HG03354 (cell line): ENCODE measurements around the gene LPIN3.

ENCODE experiments used
- ATAC-seq: cut with Tn5 transposase; IDR thresholded peaks from one replicate; pipeline ENCODE4 v1.9.1; 2021; ENCODE audit warnings: mild to moderate bottlenecking; ENCODE audit not compliant: unreplicated experiment, poor library complexity, severe bottlenecking

The LPIN3 gene

DNA sequence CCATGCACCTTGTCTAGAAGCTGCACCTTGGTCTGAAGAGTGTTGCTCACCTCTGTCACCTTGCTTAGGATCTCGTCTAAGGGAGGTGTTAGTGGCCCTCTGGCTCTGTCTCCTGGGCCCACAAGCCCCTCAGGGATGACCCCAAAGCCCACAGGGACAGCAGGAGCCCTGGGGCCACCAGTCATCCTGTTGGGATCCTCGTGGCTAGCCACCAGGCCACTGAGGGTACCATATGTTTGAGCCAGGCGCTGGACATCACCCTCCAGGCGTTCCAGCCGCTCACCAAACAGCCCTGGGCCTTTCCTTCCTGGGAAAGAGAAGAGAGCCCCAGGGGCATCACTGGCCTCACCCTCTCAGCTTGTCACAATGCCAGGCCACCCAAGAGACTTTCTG is 22.1 kb downstream of the LPIN3 start:
- ATAC-seq = no peak

DNA sequence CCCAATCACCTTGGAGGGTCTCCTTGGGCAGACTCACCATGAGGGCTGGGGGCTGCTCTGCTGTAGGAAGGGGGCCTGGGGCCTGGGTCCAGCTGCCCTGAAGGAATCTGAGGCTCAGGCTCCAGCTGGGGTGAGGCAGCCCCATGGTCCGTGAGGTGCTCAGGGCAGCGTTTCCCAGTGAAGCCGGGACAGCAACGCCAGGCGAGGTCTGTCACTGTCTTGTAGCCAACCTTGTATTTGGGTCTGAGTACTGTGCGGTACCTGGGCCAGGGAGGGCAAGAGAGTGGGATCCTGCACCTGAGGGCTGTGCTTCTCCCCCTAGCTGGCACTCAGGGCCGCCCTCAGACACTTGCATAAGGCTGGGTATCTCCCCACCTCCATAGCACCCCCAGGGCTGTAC is 23.0 kb downstream of the LPIN3 start:
- ATAC-seq = no peak

DNA sequence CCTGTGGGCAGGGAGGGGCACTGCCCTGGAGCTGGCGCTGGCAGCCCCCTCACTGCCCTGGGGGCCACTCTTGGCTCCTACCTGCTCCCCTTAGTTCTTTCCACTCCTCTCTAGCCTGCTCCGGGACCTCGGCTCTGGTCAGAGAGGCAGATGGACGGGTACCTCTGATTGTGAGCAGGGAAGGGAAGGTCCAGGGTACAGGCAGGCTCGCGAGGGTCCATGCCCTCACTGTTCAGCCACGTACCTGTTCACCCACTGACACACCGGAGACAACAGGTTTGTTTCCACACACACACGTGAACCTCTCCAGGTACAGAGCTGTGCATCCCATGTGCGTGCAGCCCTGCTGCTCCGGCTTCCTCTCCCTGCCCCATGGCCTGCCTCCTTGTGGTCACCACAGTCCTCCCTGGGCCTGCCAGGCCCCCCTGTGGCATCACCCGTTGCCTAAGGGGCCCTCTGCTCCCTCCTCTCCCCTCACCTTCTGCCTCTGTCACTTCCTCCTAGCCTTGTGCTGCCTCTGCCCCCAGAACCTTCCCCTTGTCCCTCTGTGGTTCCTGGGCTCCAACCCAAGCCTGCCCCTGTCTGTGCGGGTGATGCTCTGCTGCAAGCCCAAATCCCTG is 23.7 kb downstream of the LPIN3 start:
- no peak for ATAC-seq

DNA sequence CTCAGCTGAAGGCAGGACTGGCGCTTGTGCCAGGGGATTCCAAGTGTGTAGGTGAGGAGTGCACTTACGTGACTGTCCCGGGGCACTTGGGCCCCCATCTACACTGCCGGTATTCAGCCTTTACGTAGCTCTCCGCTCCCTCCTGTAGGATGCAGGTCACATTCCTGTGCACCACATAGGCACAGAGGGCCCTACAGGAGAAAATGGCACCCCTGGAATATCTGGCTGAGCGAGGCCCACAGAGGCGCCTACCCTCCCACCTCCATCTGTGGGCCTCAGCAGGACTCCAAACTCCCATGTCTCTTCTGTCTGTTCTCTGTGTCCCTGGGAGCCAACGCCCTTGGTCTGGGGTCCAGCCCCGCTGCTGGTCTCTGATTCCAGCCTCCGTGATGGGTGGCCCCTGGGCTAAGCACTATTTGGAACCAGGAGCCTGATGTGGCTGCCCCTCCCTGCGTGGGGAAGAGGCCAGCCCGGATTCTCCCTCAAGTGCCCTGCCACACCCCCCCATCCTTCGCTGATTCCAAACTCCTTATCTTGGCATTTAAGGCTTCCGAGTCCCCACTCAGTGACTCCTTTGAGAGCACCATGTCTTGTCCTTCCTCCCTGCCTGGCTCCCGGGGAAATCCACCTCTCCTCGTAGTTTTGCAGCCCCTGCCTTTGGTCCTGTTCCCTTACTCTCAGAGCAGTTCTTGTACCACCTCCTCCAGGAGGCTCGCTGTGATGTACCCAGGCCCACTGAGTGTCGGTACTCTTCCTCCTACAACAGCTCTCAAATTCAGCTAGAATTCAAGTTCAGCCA is 24.5 kb downstream of the LPIN3 start:
- ATAC-seq = no peak

DNA sequence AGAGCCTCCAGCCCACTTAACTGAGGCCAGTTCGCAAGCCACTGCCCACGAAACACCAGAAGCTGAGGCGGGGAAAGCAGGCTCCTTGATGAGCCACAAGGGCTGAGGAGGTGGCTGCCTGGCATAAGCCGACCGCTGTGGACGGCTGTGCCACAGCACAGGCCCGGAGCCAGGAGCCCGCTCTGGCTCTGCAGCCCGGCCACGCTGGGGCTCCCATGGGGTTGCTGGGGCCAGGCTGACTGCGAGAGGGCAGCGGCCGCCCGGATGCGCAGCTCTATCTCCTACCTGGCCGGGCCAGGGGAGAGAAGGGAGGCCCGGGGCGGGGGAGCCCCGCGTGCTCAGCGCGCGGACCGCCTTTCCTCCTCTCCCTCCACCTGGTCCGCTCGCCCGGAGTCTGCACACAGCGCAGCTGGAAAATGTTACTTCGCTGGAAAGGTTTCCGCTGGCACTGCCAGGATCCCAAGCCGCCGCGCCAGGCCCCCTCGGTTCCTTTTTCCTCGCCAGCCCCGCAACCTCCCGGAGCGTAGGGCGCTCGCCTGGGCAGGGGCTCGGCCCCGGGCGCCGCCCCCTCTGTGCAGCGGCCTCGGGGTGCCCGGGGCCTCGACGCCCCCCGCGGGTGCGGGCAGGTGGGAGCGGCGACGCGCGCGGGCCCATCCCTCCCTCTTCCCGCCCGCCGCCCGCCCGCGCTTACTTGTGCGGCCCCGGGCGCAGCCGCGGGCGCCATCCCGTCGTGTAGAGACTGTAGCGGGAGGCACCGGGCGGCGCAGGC is 25.3 kb downstream of the LPIN3 start:
- no peak for ATAC-seq

DNA sequence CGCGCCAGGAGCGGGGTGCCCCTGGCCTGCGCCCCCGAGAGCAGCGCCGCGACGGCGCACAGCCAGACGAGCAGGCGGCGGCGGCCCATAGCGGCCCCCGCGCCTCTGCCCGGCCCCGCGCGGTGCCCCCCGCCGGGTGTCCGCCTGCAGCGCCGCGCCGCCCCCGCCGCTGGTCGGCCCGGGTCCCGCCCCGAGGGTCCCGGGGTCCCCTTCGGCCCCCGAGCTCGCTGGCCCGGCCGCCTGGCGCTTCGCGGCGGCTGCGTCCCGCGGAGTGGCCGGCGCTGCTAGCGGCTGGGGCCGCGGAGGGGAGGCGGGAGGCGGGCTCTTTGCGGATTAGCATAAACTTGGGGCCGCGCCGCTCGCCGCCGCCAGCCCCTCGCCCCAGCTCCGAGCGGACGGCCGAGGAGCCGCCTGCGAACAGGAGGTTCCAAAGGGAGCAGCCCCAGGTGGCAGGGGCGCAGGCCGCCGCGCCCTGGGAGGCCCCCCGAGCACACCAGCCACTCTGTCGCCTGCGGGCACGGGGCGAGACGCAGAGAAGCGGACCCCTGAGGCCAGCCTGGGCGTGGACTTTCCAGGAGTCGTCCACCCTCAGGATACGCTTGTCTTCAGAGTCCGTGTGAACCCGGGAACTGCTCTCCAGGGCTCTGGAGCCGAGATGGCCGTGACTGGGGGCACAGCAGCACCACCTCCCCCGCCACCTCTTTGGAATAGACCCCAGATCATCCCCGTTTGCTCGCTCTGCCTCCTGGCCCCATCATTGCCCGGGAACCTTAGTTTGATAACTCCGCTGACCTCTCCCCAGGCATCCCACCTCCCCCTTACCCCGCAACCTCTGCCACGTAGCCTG is 26.1 kb downstream of the LPIN3 start, which contains the start of gene EMILIN3:
Gene EMILIN3 (minus strand): TSS at position 273 of the 847 bp plus-strand sequence. CDS start 184 bp downstream, at position 89.
- ATAC-seq = no peak

DNA sequence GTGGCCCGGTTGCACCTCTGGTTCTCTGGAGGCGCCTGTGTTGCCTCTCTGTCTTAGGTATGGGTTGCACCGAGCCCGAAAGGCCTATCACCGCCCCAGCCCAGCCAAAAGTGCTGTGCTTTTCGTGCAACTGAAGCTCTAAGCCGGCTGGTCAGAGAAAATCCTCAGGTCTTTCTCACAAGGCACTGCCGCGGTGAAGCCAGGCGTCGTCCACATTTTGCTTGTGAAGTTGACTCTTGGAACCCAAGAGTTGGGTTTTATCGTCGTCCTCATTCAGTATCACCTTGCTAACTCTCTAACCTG is 26.7 kb downstream of the LPIN3 start:
- ATAC-seq = no peak

DNA sequence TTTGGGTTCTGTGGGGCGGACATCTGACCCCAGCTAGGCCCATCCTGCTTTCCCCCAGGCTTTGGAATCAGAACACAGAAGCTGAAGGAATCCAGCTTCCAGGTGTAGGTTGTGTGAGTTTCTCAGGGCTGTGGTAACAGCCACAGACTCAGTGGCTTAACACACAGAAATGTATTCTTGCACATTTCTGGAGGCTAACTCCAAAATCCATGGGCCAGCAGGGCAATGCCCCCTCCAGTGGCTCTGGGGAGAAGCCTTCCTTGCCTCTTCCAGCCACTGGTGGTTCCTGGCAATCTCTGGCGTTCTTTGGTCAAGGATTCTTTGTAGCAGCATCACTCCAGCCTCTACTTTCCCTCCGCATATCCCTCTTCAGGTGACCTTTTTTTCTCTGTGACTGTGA is 27.3 kb downstream of the LPIN3 start:
- ATAC-seq = no peak

DNA sequence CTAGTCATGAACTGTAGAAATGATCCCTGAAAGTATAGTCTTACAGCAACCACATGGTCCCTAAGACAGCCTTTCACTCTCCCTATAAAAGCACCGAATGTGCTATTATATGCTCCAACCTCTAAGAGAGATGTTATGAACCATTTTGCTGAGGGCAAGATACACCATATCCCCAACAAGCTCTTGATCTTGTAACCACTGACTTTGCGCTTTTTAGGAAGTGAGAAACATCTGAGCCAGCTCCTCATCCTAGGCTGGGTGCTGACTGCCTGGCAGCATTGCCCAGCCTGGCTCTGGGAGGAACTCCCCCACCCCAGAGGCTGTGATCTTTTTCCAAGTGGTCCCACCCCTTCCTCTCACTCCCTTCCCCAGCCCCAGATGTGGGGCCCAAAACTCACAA is 29.1 kb downstream of the LPIN3 start:
- no peak for ATAC-seq

DNA sequence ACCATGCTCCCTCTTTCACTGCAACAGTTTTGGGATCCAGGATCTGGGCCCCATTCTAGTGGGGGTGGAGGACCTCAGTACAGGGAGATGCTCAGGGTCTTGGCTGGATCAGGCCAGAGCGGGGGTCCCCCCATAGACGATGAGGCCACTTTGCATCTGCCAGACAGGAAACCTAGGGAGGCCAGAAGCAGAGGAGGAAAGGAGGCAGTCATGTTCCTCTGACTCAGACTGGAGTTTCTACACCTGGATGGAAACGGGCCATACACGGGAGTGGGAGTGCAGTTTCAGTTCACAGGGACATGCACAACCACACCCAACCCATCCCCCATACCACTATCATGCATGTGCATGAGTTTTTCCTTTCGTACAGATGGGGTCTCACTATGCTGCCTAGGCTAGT is 29.6 kb downstream of the LPIN3 start:
- ATAC-seq = no peak

DNA sequence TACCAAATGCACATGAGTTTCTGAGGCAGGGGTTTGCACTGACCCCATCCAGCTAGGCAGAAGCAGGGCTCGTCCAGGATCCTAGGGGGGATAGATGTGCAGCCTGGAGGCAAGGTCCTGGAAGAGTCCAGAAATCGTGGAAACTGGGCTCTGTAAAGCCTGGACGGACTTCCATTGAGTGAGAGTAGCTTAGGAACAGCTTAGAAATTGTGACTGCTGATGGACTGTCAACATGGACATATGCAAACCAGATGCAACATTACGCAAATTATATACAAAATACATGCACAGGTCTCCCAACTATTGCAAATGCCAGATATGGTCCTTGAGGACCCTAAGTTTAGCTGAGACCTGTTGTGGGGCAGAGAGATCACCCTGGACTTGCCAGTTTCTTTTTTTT is 30.8 kb downstream of the LPIN3 start:
- ATAC-seq = no peak

DNA sequence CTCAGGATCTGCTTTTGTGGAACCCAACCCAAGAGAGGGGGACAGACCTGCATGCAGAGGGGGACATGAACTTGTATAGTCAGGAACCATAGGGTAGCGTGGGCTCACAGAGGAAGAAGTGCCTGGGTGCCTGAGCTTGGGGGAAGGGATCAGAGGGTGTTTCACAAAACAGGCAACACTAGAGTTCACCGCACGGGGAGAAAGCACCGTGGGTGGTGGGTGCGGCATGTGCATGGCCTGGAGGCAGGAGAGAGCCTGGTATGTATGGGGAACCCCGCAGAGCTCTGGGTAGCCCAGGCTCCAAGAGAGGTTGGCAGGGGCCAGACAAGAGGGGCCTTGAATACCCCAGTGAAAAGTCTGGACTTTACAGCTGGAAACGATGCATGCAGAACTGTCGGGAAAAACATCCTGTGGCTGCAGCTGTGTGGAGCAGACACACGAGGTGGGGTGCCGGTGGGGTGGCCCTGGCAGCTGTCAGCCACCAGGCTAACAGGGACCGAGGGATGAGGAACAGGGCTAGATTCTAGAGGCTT is 32.7 kb downstream of the LPIN3 start:
- no peak for ATAC-seq

DNA sequence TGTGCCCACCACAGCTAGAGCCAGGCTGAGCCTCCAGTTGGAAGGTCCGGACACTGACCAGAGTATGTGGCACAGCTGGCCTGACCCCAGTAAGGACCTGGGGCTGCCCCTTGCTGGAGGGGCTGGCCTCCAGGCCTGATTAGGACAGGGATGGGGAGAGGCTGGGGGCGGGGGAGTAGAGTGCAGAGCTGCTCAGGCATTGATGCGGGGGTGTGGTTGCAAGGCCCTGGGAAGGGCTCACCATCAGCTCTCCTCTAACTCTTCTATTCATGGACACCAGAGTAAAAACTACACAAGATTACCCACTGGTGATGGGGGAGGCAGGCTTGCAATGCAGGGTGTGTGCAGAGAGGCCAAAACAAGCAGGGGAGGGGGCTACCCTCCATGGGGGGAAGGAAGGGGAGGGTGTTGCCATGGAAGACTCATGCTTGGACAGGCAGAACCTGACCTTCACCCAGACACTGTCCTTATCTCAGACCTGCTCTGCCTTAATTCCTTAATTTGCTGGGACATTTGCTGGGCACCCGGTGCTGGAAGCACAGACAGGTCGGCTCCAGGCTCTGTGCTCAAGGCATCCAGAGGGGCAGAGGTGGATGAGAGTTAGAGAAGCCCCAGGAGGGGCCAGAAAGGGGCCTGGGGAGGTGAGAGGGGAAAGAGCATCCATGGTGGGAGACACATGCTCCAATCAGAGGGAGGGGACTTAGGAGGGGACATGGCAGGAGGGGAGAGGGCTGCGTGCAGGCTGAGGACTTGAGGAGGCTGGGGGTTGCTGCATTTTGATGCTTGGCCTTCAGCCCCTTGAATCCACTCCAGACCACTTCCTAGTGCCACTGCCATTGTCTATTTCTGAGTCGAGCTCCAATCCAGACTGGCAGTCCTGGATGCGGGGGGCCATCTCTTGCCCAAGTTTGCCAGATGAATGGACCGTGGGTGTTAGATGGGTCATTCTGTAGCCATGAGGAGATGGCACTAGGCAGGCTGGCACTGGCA is 33.6 kb downstream of the LPIN3 start:
- no peak for ATAC-seq

DNA sequence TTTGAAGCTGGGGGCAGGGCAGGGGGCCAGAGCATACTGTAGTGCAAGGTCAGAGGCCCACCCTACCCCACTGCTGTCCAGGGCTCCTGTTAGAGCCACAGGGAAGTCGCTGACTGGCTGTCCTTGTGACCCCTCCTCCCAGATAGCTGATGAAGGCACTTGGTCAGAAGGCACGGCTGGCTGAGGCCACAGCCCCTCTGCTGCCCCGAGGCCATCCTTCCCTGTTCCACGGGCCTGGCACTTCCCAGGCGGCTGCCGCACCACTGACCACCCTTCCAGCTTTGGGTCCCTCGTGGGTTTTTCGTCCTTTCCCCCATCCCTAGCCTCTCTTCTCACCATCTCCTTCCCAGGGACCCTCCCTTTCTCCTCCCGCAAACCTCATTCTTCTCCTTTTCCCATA is 35.2 kb downstream of the LPIN3 start:
- ATAC-seq = no peak

DNA sequence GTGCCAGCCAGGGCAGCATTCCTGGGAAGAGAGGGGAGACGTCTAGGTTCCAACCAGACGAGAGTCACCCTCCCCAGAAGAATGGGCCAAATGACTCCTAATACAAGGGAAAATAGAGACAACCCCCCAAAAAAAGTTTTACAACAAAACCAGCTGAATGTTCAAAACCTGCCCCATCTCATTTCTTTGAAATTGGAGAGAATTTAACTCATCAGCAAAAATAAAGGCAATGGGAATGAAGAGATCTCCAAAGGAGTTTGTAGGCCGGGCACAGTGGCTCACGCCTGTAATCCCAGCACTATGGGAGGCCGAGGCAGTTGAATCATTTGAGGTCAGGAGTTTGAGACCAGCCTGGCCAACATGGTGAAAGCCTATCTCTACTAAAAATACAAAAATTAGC is 35.7 kb downstream of the LPIN3 start:
- no peak for ATAC-seq

DNA sequence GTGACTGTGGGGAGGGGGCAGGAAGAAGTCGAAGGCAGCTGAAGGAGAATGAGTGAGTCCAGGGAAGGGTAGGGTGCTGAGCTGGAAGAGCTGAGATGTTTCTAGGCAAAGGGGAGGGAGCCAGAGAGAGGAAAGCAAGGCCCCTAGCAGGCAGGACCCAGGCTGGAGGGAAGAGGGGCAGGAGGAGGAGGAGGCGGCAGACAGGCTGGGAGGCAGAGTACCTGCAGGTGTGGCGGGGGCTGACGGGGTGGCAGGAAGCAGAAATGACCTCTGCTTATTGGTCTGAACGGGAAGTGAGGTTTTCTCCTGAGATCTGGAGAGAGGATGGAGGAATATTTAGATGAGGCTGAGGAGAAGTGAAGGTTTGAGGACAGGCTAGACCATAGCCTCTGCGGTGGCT is 36.7 kb downstream of the LPIN3 start:
- no peak for ATAC-seq

DNA sequence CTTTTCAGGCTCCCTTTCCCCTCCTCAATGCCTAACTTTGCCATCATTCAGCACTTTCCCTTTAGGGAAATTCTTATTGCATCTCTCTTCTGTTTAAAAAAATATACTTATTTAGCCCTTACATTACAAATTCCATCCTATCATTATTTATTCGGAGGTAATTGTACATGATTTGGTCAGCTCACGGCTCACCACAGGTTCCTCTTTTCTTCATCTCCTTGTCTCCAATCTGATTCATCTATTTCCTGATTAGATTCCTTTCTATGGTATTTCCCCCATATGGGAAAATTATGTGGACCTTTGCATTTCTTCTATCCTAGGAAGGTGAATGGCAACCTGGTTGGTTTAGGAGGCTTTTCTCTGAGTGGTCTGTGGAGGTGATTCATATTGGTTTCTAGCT is 38.9 kb downstream of the LPIN3 start:
- no peak for ATAC-seq

DNA sequence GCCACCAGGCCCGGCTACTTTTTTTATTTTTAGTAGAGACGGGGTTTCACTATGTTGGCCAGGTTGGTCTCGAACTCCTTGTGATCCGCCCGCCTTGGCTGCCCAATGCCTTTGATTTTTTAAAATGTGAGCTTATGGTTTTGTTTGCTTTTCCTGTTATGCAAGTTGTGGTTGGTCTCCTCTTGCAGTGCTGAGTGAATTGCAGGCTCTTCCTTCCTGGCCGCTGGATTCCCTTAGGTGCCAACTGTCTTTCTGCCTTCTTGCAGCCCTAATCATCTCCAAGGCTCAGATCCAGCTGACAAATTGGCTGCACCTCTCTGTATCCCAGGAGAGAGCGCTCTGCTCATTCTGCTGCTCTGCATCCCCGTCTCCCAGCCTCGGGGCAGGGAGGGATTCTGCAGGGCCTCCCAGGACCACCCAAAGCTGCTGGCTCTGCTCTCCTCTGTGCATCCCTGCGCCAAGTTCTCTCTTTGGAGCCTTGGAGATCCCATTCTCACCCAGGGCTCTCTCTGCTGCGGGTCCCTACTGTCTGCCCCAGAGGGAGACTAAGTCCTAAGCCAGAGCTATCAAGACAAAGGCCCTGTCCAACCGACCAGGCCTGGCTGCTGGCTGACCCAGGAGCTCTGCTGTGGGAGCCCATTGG is 40.1 kb downstream of the LPIN3 start:
- ATAC-seq = no peak
